Natural killer cell (primary cell): Measurements from ENCODE around the gene BCOR. TPM values are rescaled to one million over a fixed set of nuclear protein-coding genes. Genes with fewer than 3 reads are reported as not detected.

Experiments
- ATAC-seq, 3 donors: fragments of 150-1000 bp in 2 of 3; fragments of 200-7000 bp in 1 of 3; cut with Tn5 transposase; 1 replicate in 1 of 3; 2 replicates in 2 of 3; pipeline ENCODE4 v1.10.0; 2021; ENCODE audit warnings: mild to moderate bottlenecking in 2 of 3, moderate library complexity in 2 of 3
- DNase-seq, 2 donors: peaks; one replicate each; pipeline versions ENCODE4 v3.0.0 to v3.0.0-alpha.2; 2013 to 2021; ENCODE audit warnings: mixed read lengths in 1 of 2
- H3K27ac ChIP-seq: one replicate; pipeline ENCODE4 v1.5.1; 2013; ENCODE audit warnings: mild to moderate bottlenecking, low read length
- H3K27me3 ChIP-seq: one replicate; pipeline ENCODE4 v1.6.1; 2013; ENCODE audit warnings: low read length; ENCODE audit not compliant: control insufficient read depth, insufficient read depth
- H3K36me3 ChIP-seq: one replicate; pipeline ENCODE4 v1.6.1; 2013; ENCODE audit warnings: low read length; ENCODE audit not compliant: control insufficient read depth, insufficient read depth
- H3K4me1 ChIP-seq: one replicate; pipeline ENCODE4 v1.6.1; 2013; ENCODE audit warnings: low read length; ENCODE audit not compliant: control insufficient read depth, insufficient read depth
- H3K4me3 ChIP-seq: one replicate; pipeline ENCODE4 v1.5.1; 2013; ENCODE audit warnings: low read length
- H3K9me3 ChIP-seq: one replicate; pipeline ENCODE4 v1.6.1; 2013; ENCODE audit warnings: low read length; ENCODE audit not compliant: control insufficient read depth, insufficient read depth
- H3K27ac Mint-ChIP-seq, 2 donors: one replicate each; pipeline ENCODE4 v1.8.0; 2022; ENCODE audit warnings: mild to moderate bottlenecking in 2 of 2, mixed read lengths in 2 of 2, moderate library complexity in 1 of 2
- H3K27me3 Mint-ChIP-seq, 2 donors: one replicate each; pipeline ENCODE4 v1.8.0; 2022; ENCODE audit warnings: low read depth in 2 of 2, mixed read lengths in 2 of 2
- H3K36me3 Mint-ChIP-seq: one replicate; pipeline ENCODE4 v1.8.0; 2022; ENCODE audit warnings: mixed read lengths
- H3K4me1 Mint-ChIP-seq, 2 donors: one replicate each; pipeline ENCODE4 v1.8.0; 2022; ENCODE audit warnings: mixed read lengths in 2 of 2
- H3K4me3 Mint-ChIP-seq: one replicate; pipeline ENCODE4 v1.8.0; 2022; ENCODE audit warnings: mild to moderate bottlenecking, moderate library complexity, mixed read lengths
- H3K9me3 Mint-ChIP-seq, 2 donors: one replicate each; pipeline ENCODE4 v1.8.0; 2022; ENCODE audit warnings: mixed read lengths in 2 of 2
- WGBS: methylation state at CpG from one replicate; pipeline ENCODE4 v1.1.7; 2013; ENCODE audit warnings: missing lambda C conversion rate; ENCODE audit not compliant: insufficient coverage; 5-methylcytosine and 5-hydroxymethylcytosine counted together
- intact Hi-C: fragments of 100-400 bp; cut with micrococcal nuclease; formaldehyde crosslinking; loops from one replicate; pipeline ENCODE4 v1.14.2; 2022
- total RNA-seq, 4 donors: library from RNA; stranded (reverse); fragments of 120-200 nt in 1 of 4; gene quantifications; one replicate each; pipeline versions ENCODE4 v1.2.3 to v1.2.4, GENCODE V29; 2013 to 2022
- TF ChIP-seq, protein P1 (sequence below): fragments of 200-600 bp; IDR thresholded peaks from one replicate; pipeline ENCODE4 v1.8.0; 2022; ENCODE audit warnings: antibody characterized with exemption

Gene BCOR
- total RNA-seq, 3 donors from 2014 or later (not counting 1 experiment from before 2014, with no cell fraction given), result 20.0 to 35.2 (median 29.2) TPM

- no peak overlapping the region for H3K27ac ChIP-seq
Observed at GRCh38 chrX:40109288-40110008, 11.7 kb upstream of the BCOR start.

DNA sequence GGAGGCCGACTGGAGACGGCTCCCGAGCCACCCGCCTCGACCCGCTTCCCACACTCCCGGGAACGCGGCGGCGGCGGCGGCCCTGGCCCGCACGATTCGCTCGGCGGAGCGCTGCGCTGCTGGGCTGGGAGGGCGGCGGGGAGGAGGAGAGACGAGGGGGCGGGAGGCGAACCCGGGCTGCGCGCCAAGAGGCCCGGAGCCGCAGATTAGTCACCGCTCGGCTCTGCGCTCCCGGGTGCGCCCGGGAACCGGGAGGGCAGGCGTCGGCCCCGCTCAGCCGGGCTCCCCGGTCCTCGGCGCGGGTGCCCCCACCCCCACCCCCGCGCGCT lies 11.2 kb upstream of the BCOR start:
- TF ChIP-seq, protein P1, sequence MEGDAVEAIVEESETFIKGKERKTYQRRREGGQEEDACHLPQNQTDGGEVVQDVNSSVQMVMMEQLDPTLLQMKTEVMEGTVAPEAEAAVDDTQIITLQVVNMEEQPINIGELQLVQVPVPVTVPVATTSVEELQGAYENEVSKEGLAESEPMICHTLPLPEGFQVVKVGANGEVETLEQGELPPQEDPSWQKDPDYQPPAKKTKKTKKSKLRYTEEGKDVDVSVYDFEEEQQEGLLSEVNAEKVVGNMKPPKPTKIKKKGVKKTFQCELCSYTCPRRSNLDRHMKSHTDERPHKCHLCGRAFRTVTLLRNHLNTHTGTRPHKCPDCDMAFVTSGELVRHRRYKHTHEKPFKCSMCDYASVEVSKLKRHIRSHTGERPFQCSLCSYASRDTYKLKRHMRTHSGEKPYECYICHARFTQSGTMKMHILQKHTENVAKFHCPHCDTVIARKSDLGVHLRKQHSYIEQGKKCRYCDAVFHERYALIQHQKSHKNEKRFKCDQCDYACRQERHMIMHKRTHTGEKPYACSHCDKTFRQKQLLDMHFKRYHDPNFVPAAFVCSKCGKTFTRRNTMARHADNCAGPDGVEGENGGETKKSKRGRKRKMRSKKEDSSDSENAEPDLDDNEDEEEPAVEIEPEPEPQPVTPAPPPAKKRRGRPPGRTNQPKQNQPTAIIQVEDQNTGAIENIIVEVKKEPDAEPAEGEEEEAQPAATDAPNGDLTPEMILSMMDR, result no peak
- Histone ChIP-seq H3K27ac (no peak overlapping the region), H3K4me3 (no peak overlapping the region), H3K4me1 (peaks cover 36% of the 10 kb centered on the region), H3K9me3 (no peaks in the 10 kb centered on the region), H3K36me3 (no peaks in the 10 kb centered on the region), H3K27me3 (peaks cover 4% of the 10 kb centered on the region)
- Mint-ChIP-seq H3K9me3 (no peaks in the 10 kb centered on the region), H3K4me3 (no peak overlapping the region), H3K27me3 (peaks cover 6 to 25% of the 10 kb centered on the region in 2 donors), H3K4me1 (peaks cover 0 to 7% of the 10 kb centered on the region in 2 donors), H3K27ac (no peak overlapping the region), H3K36me3 (no peaks in the 10 kb centered on the region)
- WGBS, result 0% methylated on average over 39 of the region's 48 CpGs
- ATAC-seq (peak; percentile 33 to 48 (median 45)), DNase-seq (peak in 1 of 2 donors; percentile 82)
- intact Hi-C loops, result loop anchor here (5.0 kb wide), 3 partner anchors 38 to 97 kb away; no protein-coding TSS in a partner anchor

More at GRCh38 chrX:40109288-40110008, 11.7 kb upstream of the BCOR start:
- Histone ChIP-seq H3K9me3 (no peaks in the 10 kb centered on the region), H3K4me1 (peaks cover 32% of the 10 kb centered on the region), H3K27me3 (peaks cover 4% of the 10 kb centered on the region), H3K36me3 (no peaks in the 10 kb centered on the region), H3K4me3 (no peak overlapping the region)
- intact Hi-C loops, result loop anchor here (5.0 kb wide), 3 partner anchors 38 to 97 kb away; no protein-coding TSS in a partner anchor
- Mint-ChIP-seq H3K4me1 (peaks cover 0 to 7% of the 10 kb centered on the region in 2 donors), H3K36me3 (no peaks in the 10 kb centered on the region), H3K9me3 (no peaks in the 10 kb centered on the region), H3K4me3 (peak overlapping the region; percentile 59), H3K27me3 (peaks cover 6 to 25% of the 10 kb centered on the region in 2 donors), H3K27ac (no peak overlapping the region)
- DNase-seq (no peak), ATAC-seq (no peak)
- WGBS, result 0% methylated on average over 71 of the region's 84 CpGs
- TF ChIP-seq, protein P1, result no peak

- ATAC-seq, result no peak
- Histone ChIP-seq H3K27ac (no peak overlapping the region), H3K27me3 (peaks cover 4% of the 10 kb centered on the region), H3K36me3 (no peaks in the 10 kb centered on the region), H3K4me1 (peaks cover 36% of the 10 kb centered on the region), H3K4me3 (no peak overlapping the region), H3K9me3 (no peaks in the 10 kb centered on the region)
- TF ChIP-seq, protein P1, result no peak
- Mint-ChIP-seq H3K4me3 (peak overlapping the region; percentile 75), H3K27me3 (peaks cover 6 to 25% of the 10 kb centered on the region in 2 donors), H3K4me1 (peaks cover 0 to 7% of the 10 kb centered on the region in 2 donors), H3K9me3 (no peaks in the 10 kb centered on the region), H3K36me3 (no peaks in the 10 kb centered on the region), H3K27ac (no peak overlapping the region)
- intact Hi-C loops, result loop anchor here (5.0 kb wide), 3 partner anchors 39 to 96 kb away; no protein-coding TSS in a partner anchor
- WGBS, result 44% methylated on average over 66 of the region's 66 CpGs
- DNase-seq, result no peak
Observed at GRCh38 chrX:40108162-40108958, 10.6 kb upstream of the BCOR start.
